OCI-LY3 (cell line): ENCODE results near the gene BEGAIN.

ENCODE experiments used
- H2AFZ ChIP-seq: fragments of 200-600, 300-600 bp; shearing (Covaris generic); 2 replicates; pipeline ENCODE4 v1.6.0; 2014; ENCODE audit warnings: antibody characterized with exemption, low read depth, low read length
- H3K27ac ChIP-seq: fragments of 200-600, 300-600 bp; sonication (generic); 2 replicates; pipeline ENCODE4 v1.5.1; 2014; ENCODE audit warnings: mild to moderate bottlenecking, low read length, moderate library complexity, mixed read lengths
- H3K27me3 ChIP-seq: fragments of 200-600, 300-600 bp; sonication (generic); 2 replicates; pipeline ENCODE4 v1.6.1; 2014; ENCODE audit warnings: low read depth, low read length, mixed read lengths
- H3K36me3 ChIP-seq: fragments of 200-600, 300-600 bp; sonication (generic); replicated peaks from 2 replicates; pipeline ENCODE3; 2014; ENCODE audit warnings: low read depth, low read length, mixed read lengths
- H3K4me1 ChIP-seq: fragments of 300-600, 200-600 bp; sonication (generic); 2 replicates; pipeline ENCODE4 v1.6.1; 2014; ENCODE audit warnings: low read length, mixed read lengths
- H3K4me2 ChIP-seq: fragments of 200-600, 300-600 bp; sonication (generic); 2 replicates; pipeline ENCODE4 v1.6.1; 2014; ENCODE audit warnings: low read length, mixed read lengths
- H3K4me3 ChIP-seq: fragments of 300-600, 200-600 bp; sonication (generic); 2 replicates; pipeline ENCODE4 v1.5.1; 2014; ENCODE audit warnings: antibody characterized with exemption, mild to moderate bottlenecking, low read length, moderate library complexity
- H3K79me2 ChIP-seq: fragments of 300-600, 200-600 bp; shearing (Covaris generic); 2 replicates; pipeline ENCODE4 v1.6.1; 2014; ENCODE audit warnings: mild to moderate bottlenecking, low read length, mixed read lengths
- H3K9ac ChIP-seq: fragments of 300-600, 200-600 bp; shearing (Covaris generic); 2 replicates; pipeline ENCODE4 v1.6.0; 2014; ENCODE audit warnings: mild to moderate bottlenecking, low read length, moderate library complexity
- H3K9me3 ChIP-seq: fragments of 200-600, 300-600 bp; shearing (Covaris generic); 2 replicates; pipeline ENCODE4 v1.6.1; 2014; ENCODE audit warnings: low read length, mixed read lengths; ENCODE audit not compliant: insufficient read depth
- H4K20me1 ChIP-seq: fragments of 200-600, 300-600 bp; sonication (generic); 2 replicates; pipeline ENCODE4 v1.6.1; 2016; ENCODE audit warnings: low read length, mixed read lengths; ENCODE audit not compliant: insufficient read depth
- CTCF ChIP-seq: fragments of 200-600, 300-600 bp; sonication (generic); IDR thresholded peaks from 2 replicates; pipeline ENCODE4 v1.5.1; 2014; ENCODE audit warnings: antibody characterized with exemption, low read length, low read depth
- EZH2phosphoT487 ChIP-seq: fragments of 200-600 bp; shearing (Covaris generic); IDR thresholded peaks from 2 replicates; pipeline ENCODE4 v1.6.1; 2018; ENCODE audit warnings: antibody characterized with exemption, mixed run types, low read depth

Gene BEGAIN

GRCh38 chr14:100530270-100531072 is 56.7 kb downstream of the BEGAIN start:
- Histone ChIP-seq H3K27ac (no peak overlapping the region), H3K4me2 (no peak overlapping the region), H3K27me3 (no peaks in the 10 kb centered on the region), H3K4me3 (no peak overlapping the region), H4K20me1 (no peaks in the 10 kb centered on the region), H3K9me3 (no peaks in the 10 kb centered on the region), H3K9ac (no peak overlapping the region), H3K79me2 (no peaks in the 10 kb centered on the region), H3K36me3 (no peaks in the 10 kb centered on the region), H3K4me1 (no peaks in the 10 kb centered on the region), H2AFZ (no peak overlapping the region)
- TF ChIP-seq CTCF: no peak
- no peak for TF ChIP-seq EZH2phosphoT487

DNA sequence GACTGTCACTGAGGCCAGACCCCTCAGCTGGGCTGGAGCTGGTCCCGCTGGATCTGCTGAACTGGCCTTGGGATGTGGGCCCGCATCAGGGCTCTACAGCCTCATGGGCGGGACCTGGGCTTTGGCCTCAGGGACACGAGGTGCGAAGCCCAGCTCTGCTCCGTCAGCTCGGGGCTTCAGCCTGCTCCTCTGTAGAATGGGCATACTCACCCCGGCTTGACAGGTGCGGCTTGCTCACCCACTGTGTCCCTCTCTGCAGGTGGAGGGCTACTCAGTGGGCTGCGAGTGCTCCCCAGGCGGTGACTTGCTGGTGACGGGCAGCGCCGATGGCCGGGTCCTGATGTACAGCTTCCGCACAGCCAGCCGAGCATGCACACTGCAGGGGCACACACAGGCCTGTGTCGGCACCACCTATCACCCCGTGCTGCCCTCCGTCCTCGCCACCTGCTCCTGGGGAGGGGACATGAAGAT is 57.6 kb downstream of the BEGAIN start:
- Histone ChIP-seq H3K4me1 (no peaks in the 10 kb centered on the region), H2AFZ (no peak overlapping the region)
- TF ChIP-seq CTCF: no peak
- TF ChIP-seq EZH2phosphoT487: no peak

GRCh38 chr14:100528962-100529560 is 58.2 kb downstream of the BEGAIN start:
- TF ChIP-seq CTCF (no peak), EZH2phosphoT487 (no peak)
- H3K4me1 ChIP-seq: no peaks in the 10 kb centered on the region
- no peak overlapping the region for H3K9ac ChIP-seq
- no peak overlapping the region for H3K4me2 ChIP-seq
- no peak overlapping the region for H2AFZ ChIP-seq
- H3K9me3 ChIP-seq: no peaks in the 10 kb centered on the region
- H3K27ac ChIP-seq: no peak overlapping the region
- H4K20me1 ChIP-seq: no peaks in the 10 kb centered on the region
- no peaks in the 10 kb centered on the region for H3K36me3 ChIP-seq
- H3K79me2 ChIP-seq: no peaks in the 10 kb centered on the region
- no peaks in the 10 kb centered on the region for H3K27me3 ChIP-seq
- H3K4me3 ChIP-seq: no peak overlapping the region

More for the DNA sequence above, 57.6 kb downstream of the BEGAIN start:
- Histone ChIP-seq H3K36me3 (no peaks in the 10 kb centered on the region), H3K9ac (no peak overlapping the region), H3K27ac (no peak overlapping the region), H4K20me1 (no peaks in the 10 kb centered on the region), H3K79me2 (no peaks in the 10 kb centered on the region), H3K27me3 (no peaks in the 10 kb centered on the region), H3K4me3 (no peak overlapping the region), H3K9me3 (no peaks in the 10 kb centered on the region), H3K4me2 (no peak overlapping the region)

DNA sequence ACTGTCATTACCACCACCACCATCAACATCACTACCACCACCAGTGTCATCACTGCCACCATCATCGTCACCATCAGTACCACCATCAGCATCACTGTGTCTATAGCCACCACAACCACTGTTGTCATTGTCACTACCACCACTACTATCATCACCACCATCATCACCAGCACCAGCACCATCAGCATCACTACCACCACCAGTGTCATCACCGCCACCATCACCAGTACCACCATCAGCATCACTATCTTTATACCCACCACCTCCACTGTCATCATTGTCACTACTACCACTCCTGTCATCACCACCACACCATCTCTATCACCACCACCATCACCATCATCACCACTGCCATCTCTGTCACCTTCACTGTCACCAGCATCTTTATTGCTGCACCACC is 60.6 kb downstream of the BEGAIN start:
- H2AFZ ChIP-seq: no peak overlapping the region

More for the DNA sequence above, 60.6 kb downstream of the BEGAIN start:
- H4K20me1 ChIP-seq: no peaks in the 10 kb centered on the region
- H3K4me2 ChIP-seq: no peak overlapping the region
- no peaks in the 10 kb centered on the region for H3K79me2 ChIP-seq
- TF ChIP-seq CTCF: no peak
- TF ChIP-seq EZH2phosphoT487: no peak
- no peak overlapping the region for H3K4me3 ChIP-seq
- 0 out of 2 replicates have a peak, but pooled peaks cover 1% of the 10 kb centered on the region for H3K27me3 ChIP-seq
- no peaks in the 10 kb centered on the region for H3K36me3 ChIP-seq
- no peaks in the 10 kb centered on the region for H3K4me1 ChIP-seq
- no peak overlapping the region for H3K9ac ChIP-seq
- H3K9me3 ChIP-seq: no peaks in the 10 kb centered on the region
- H3K27ac ChIP-seq: no peak overlapping the region
